HepG2 (cell line): Measurements from ENCODE around the gene NRSN2. TPM values are rescaled to one million over a fixed set of nuclear protein-coding genes. Genes with fewer than 3 reads are reported as not detected.

Source experiments
- AHDC1 ChIP-seq: sonication (generic); formaldehyde crosslinking; IDR thresholded peaks from 2 replicates; pipeline ENCODE4 v1.5.1; 2020; ENCODE audit warnings: mild to moderate bottlenecking, missing genetic modification reagents, borderline replicate concordance
- CC2D1A ChIP-seq: sonication (generic); formaldehyde crosslinking; IDR thresholded peaks from 2 replicates; pipeline ENCODE4 v1.8.1; 2023; ENCODE audit warnings: mild to moderate bottlenecking, missing genetic modification reagents
- FOXA3 ChIP-seq: IDR thresholded peaks from 2 replicates; pipeline ENCODE4 v1.6.1; 2016; ENCODE audit warnings: missing genetic modification reagents, missing compliant biosample characterization
- NFKB2 ChIP-seq: sonication (generic); formaldehyde crosslinking; IDR thresholded peaks from 2 replicates; pipeline ENCODE4 v1.4.0; 2020; ENCODE audit warnings: missing genetic modification reagents, borderline replicate concordance
- RXRA ChIP-seq: sonication (generic); formaldehyde crosslinking; IDR thresholded peaks from 2 replicates; pipeline ENCODE4 v1.5.1; 2020; ENCODE audit warnings: missing genetic modification reagents
- SIX1 ChIP-seq: sonication (generic); formaldehyde crosslinking; IDR thresholded peaks from 2 replicates; pipeline ENCODE4 v1.4.0; 2020; ENCODE audit warnings: missing genetic modification reagents, borderline replicate concordance
- TOE1 ChIP-seq: sonication (generic); formaldehyde crosslinking; IDR thresholded peaks from 2 replicates; pipeline ENCODE4 v1.4.0; 2020; ENCODE audit warnings: mild to moderate bottlenecking, missing genetic modification reagents
- WIZ ChIP-seq: sonication (generic); formaldehyde crosslinking; IDR thresholded peaks from 2 replicates; pipeline ENCODE4 v1.5.1; 2020; ENCODE audit warnings: mild to moderate bottlenecking, missing genetic modification reagents
- ZFAT ChIP-seq: sonication (generic); formaldehyde crosslinking; conservative IDR thresholded peaks from 2 replicates; pipeline ENCODE4 v1.8.1; 2023; ENCODE audit warnings: missing genetic modification reagents, inconsistent platforms
- ZNF572 ChIP-seq: sonication (generic); formaldehyde crosslinking; IDR thresholded peaks from 2 replicates; pipeline ENCODE4 v1.5.1; 2020; ENCODE audit warnings: mild to moderate bottlenecking, missing genetic modification reagents
- ZNF737 ChIP-seq: sonication (generic); formaldehyde crosslinking; IDR thresholded peaks from 2 replicates; pipeline ENCODE4 v1.5.0; 2020; ENCODE audit warnings: missing genetic modification reagents, mild to moderate bottlenecking, borderline replicate concordance
- polyA plus RNA-seq, 8 experiments: library from polyadenylated mRNA; depleted of rRNA in 3 of 8; stranded (reverse) in 7 of 8; unstranded in 1 of 8; fragments of >200 nt; fragmentation: Illumina TruSeq in 4 of 8; extraction: Trizol in 4 of 8; gene quantifications; 2 replicates each; pipeline versions ENCODE4 v1.2.1 to v1.2.3, GENCODE V29; 2011 to 2016; ENCODE audit warnings: low read depth in 4 of 8, missing spikeins in 1 of 8, mixed read lengths in 1 of 8; ENCODE audit not compliant: insufficient read depth in 1 of 8
- total RNA-seq, 5 experiments: library from RNA; depleted of rRNA; stranded (reverse); fragments of >200 nt; fragmentation: Illumina TruSeq; extraction: Trizol; gene quantifications; 2 replicates each; pipeline ENCODE4 v1.2.3, GENCODE V29; 2016; ENCODE audit warnings: low read depth in 1 of 5
- TF ChIP-seq, protein P1 (sequence below): sonication (generic); formaldehyde crosslinking; IDR thresholded peaks from 2 replicates; pipeline ENCODE4 v1.4.0; 2020; ENCODE audit warnings: missing genetic modification reagents
- TF ChIP-seq, protein P2 (sequence below): sonication (generic); formaldehyde crosslinking; IDR thresholded peaks from 2 replicates; pipeline ENCODE4 v1.9.0; 2022; ENCODE audit warnings: missing genetic modification reagents, mild to moderate bottlenecking, borderline replicate concordance
- TF ChIP-seq, protein P3 (sequence below): sonication (generic); formaldehyde crosslinking; IDR thresholded peaks from 2 replicates; pipeline ENCODE4 v1.5.0; 2020; ENCODE audit warnings: missing genetic modification reagents, mild to moderate bottlenecking, borderline replicate concordance

The NRSN2 gene
- total and polyA plus RNA-seq, 2 of the 13 experiments (the other 11 are each of a cell fraction or from before 2014, with no cell fraction given): 32.3 to 49.4 TPM

GRCh38 chr20:391041-391711 is 44.3 kb downstream of the NRSN2 start (continued):
- TF ChIP-seq, protein P1, sequence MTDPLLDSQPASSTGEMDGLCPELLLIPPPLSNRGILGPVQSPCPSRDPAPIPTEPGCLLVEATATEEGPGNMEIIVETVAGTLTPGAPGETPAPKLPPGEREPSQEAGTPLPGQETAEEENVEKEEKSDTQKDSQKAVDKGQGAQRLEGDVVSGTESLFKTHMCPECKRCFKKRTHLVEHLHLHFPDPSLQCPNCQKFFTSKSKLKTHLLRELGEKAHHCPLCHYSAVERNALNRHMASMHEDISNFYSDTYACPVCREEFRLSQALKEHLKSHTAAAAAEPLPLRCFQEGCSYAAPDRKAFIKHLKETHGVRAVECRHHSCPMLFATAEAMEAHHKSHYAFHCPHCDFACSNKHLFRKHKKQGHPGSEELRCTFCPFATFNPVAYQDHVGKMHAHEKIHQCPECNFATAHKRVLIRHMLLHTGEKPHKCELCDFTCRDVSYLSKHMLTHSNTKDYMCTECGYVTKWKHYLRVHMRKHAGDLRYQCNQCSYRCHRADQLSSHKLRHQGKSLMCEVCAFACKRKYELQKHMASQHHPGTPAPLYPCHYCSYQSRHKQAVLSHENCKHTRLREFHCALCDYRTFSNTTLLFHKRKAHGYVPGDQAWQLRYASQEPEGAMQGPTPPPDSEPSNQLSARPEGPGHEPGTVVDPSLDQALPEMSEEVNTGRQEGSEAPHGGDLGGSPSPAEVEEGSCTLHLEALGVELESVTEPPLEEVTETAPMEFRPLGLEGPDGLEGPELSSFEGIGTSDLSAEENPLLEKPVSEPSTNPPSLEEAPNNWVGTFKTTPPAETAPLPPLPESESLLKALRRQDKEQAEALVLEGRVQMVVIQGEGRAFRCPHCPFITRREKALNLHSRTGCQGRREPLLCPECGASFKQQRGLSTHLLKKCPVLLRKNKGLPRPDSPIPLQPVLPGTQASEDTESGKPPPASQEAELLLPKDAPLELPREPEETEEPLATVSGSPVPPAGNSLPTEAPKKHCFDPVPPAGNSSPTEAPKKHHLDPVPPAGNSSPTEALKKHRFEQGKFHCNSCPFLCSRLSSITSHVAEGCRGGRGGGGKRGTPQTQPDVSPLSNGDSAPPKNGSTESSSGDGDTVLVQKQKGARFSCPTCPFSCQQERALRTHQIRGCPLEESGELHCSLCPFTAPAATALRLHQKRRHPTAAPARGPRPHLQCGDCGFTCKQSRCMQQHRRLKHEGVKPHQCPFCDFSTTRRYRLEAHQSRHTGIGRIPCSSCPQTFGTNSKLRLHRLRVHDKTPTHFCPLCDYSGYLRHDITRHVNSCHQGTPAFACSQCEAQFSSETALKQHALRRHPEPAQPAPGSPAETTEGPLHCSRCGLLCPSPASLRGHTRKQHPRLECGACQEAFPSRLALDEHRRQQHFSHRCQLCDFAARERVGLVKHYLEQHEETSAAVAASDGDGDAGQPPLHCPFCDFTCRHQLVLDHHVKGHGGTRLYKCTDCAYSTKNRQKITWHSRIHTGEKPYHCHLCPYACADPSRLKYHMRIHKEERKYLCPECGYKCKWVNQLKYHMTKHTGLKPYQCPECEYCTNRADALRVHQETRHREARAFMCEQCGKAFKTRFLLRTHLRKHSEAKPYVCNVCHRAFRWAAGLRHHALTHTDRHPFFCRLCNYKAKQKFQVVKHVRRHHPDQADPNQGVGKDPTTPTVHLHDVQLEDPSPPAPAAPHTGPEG (CRISPR knock-in tag): no peak
- TF ChIP-seq CC2D1A (CRISPR knock-in tag): no peak
- no peak for TF ChIP-seq AHDC1 (CRISPR knock-in tag)
- TF ChIP-seq SIX1 (CRISPR knock-in tag): no peak
- TF ChIP-seq, protein P2, sequence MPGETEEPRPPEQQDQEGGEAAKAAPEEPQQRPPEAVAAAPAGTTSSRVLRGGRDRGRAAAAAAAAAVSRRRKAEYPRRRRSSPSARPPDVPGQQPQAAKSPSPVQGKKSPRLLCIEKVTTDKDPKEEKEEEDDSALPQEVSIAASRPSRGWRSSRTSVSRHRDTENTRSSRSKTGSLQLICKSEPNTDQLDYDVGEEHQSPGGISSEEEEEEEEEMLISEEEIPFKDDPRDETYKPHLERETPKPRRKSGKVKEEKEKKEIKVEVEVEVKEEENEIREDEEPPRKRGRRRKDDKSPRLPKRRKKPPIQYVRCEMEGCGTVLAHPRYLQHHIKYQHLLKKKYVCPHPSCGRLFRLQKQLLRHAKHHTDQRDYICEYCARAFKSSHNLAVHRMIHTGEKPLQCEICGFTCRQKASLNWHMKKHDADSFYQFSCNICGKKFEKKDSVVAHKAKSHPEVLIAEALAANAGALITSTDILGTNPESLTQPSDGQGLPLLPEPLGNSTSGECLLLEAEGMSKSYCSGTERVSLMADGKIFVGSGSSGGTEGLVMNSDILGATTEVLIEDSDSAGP (CRISPR knock-in tag): no peak; the same call in 1 of the 2 replicates
- no peak for TF ChIP-seq RXRA (CRISPR knock-in tag)
- no peak for TF ChIP-seq WIZ
- TF ChIP-seq FOXA3 (CRISPR knock-in tag): no peak
- TF ChIP-seq ZNF572 (CRISPR knock-in tag): 0 out of 2 replicates have a peak, but pooled peaks have one; percentile 66
- TF ChIP-seq ZNF737 (CRISPR knock-in tag): no peak
- TF ChIP-seq, protein P3, sequence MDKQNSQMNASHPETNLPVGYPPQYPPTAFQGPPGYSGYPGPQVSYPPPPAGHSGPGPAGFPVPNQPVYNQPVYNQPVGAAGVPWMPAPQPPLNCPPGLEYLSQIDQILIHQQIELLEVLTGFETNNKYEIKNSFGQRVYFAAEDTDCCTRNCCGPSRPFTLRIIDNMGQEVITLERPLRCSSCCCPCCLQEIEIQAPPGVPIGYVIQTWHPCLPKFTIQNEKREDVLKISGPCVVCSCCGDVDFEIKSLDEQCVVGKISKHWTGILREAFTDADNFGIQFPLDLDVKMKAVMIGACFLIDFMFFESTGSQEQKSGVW: no peak
- peak; percentile 19; the same call in 1 of the 2 replicates for TF ChIP-seq NFKB2 (CRISPR knock-in tag)
- no peak for TF ChIP-seq ZFAT (CRISPR knock-in tag)
- no peak for TF ChIP-seq TOE1 (CRISPR knock-in tag)
